ENCODE results near the gene TICAM2.

DNA sequence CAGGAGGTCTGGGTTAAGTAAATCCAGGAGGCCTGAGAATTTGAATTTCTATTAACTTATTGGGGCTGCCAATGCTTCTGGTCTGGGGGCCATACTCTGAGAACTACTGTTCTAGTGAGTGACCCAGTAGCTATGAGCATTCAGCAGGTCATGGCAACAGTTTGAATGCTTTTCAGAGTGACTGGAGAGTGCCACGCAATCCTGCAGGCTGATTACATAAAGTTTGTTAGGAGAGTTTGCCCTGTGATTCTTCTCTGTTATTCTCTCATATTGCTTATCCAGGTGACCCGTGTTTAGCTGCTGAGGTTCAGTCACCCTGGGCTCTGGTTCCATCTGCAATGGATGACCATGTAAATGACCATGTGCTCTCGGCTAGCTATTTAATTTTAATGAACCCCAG is 45.8 kb upstream of the TICAM2 start:
- TF ChIP-seq, protein P1, sequence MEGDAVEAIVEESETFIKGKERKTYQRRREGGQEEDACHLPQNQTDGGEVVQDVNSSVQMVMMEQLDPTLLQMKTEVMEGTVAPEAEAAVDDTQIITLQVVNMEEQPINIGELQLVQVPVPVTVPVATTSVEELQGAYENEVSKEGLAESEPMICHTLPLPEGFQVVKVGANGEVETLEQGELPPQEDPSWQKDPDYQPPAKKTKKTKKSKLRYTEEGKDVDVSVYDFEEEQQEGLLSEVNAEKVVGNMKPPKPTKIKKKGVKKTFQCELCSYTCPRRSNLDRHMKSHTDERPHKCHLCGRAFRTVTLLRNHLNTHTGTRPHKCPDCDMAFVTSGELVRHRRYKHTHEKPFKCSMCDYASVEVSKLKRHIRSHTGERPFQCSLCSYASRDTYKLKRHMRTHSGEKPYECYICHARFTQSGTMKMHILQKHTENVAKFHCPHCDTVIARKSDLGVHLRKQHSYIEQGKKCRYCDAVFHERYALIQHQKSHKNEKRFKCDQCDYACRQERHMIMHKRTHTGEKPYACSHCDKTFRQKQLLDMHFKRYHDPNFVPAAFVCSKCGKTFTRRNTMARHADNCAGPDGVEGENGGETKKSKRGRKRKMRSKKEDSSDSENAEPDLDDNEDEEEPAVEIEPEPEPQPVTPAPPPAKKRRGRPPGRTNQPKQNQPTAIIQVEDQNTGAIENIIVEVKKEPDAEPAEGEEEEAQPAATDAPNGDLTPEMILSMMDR (IDR thresholded peaks at IDR 0.05): no peak
- no peak for TF ChIP-seq EZH2 (IDR thresholded peaks at IDR 0.05; ENCODE audit: borderline replicate concordance, insufficient read depth, low read depth, low read length, poor library complexity, severe bottlenecking)

Measured in B cell (primary cell).